HEK293 (cell line): Measurements from ENCODE around the gene PXDC1.

Experiments used
- CTCF ChIP-seq: fragments of 450-650 bp; formaldehyde crosslinking; IDR thresholded peaks from 2 replicates; pipeline ENCODE4 v1.5.1; 2016; ENCODE audit warnings: missing biosample characterization, missing genetic modification characterization
- YY1 ChIP-seq: fragments of 450-650 bp; formaldehyde crosslinking; IDR thresholded peaks from 2 replicates; pipeline ENCODE4 v1.5.1; 2018; ENCODE audit warnings: missing biosample characterization, missing genetic modification characterization

- no peak for TF ChIP-seq YY1
- TF ChIP-seq CTCF (tag by site-specific recombination), result no peak
Observed at GRCh38 chr6:3775847-3776246, 24.3 kb upstream of the PXDC1 start.
